ACC112 (cell line): ENCODE results near the gene SEZ6L.
A peak's percentile ranks its signal among the peaks of the same experiment; 100 is the strongest.

Source experiments
- H2AFZ ChIP-seq: fragments of 200-600 bp; sonication (generic); one replicate; pipeline ENCODE4 v1.6.0; 2017; ENCODE audit warnings: antibody characterized with exemption, low read length; ENCODE audit not compliant: unreplicated experiment
- H3K27ac ChIP-seq: fragments of 200-600 bp; sonication (generic); 2 replicates; pipeline ENCODE4 v1.5.1; 2014; ENCODE audit warnings: low read depth, mild to moderate bottlenecking, antibody characterized with exemption, low read length, moderate library complexity
- H3K27me3 ChIP-seq: fragments of 200-600 bp; sonication (generic); 2 replicates; pipeline ENCODE4 v1.6.1; 2014; ENCODE audit warnings: mild to moderate bottlenecking, antibody characterized with exemption, low read length, moderate library complexity, mixed read lengths; ENCODE audit not compliant: insufficient read depth
- H3K36me3 ChIP-seq: fragments of 200-600 bp; sonication (generic); 2 replicates; pipeline ENCODE4 v1.6.1; 2016; ENCODE audit warnings: mild to moderate bottlenecking, antibody characterized with exemption, low read length, moderate library complexity, mixed read lengths; ENCODE audit not compliant: insufficient read depth
- H3K4me1 ChIP-seq: fragments of 200-600 bp; sonication (generic); one replicate; pipeline ENCODE4 v1.6.1; 2016; ENCODE audit warnings: low read length, mixed read lengths; ENCODE audit not compliant: insufficient read depth, unreplicated experiment, control insufficient read depth
- H3K4me3 ChIP-seq: fragments of 200-600 bp; sonication (generic); 2 replicates; pipeline ENCODE4 v1.5.1; 2014; ENCODE audit warnings: mild to moderate bottlenecking, low read depth, low read length
- H3K79me2 ChIP-seq: fragments of 200-600 bp; sonication (generic); one replicate; pipeline ENCODE4 v1.6.0; 2016; ENCODE audit warnings: low read length; ENCODE audit not compliant: control insufficient read depth, unreplicated experiment, insufficient read depth

Gene SEZ6L

DNA sequence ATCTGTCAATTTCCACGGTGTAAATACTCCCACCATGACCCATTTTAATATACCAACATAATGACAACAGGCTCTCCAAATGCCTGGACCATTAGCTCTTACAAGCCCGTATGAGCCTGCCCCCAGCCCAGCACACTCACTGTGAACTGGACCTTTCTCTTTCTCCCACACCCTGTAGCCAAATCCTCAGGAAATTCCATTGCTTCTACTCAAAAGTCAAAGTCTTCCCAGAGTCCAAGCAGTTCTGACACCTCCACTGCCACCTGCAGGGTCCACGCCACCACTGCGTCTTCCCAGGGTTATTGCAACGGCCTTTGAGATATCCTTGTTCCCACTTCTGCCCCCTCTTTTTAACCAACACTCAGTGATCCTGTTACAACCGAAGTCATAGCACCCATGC is 149.7 kb downstream of the SEZ6L start:
- H3K27ac ChIP-seq, result no peak overlapping the region
- H3K4me1 ChIP-seq, result peaks cover 13% of the 10 kb centered on the region
- H3K36me3 ChIP-seq, result no peaks in the 10 kb centered on the region
- H2AFZ ChIP-seq, result no peak overlapping the region
- no peaks in the 10 kb centered on the region for H3K27me3 ChIP-seq
- H3K79me2 ChIP-seq, result no peaks in the 10 kb centered on the region
- no peak overlapping the region for H3K4me3 ChIP-seq

- no peak overlapping the region for H3K4me3 ChIP-seq
- no peak overlapping the region for H3K27ac ChIP-seq
Observed at GRCh38 chr22:26320447-26320846, 151.2 kb downstream of the SEZ6L start.

DNA sequence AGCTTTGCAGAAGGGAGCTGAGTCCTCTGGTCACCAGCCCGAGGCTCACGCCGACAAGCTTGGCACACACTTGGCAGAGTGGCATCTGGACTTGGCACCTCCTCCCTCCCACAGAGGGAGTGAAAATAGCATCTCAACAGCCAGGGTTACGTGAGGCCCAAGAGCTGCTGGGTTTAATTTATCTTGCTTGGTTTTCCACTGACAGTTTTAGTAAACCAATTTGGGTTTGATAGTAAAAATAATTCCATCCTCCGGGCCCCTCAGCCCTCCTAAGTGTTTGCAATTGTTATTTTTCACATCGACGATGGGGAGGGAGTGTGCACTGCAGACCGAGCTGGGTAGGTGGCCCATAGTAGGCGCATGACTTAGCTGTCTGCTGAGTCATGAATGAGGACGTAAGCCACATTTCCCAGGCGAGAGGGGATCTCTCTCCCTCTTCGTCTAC is 152.2 kb downstream of the SEZ6L start:
- H3K27me3 ChIP-seq, result no peaks in the 10 kb centered on the region; the same call in 1 of the 2 replicates
- H3K4me1 ChIP-seq, result peaks cover 13% of the 10 kb centered on the region
- no peak overlapping the region for H2AFZ ChIP-seq
- H3K4me3 ChIP-seq, result no peak overlapping the region
- H3K36me3 ChIP-seq, result no peaks in the 10 kb centered on the region
- H3K79me2 ChIP-seq, result no peaks in the 10 kb centered on the region
- H3K27ac ChIP-seq, result no peak overlapping the region

More at GRCh38 chr22:26320447-26320846, 151.2 kb downstream of the SEZ6L start:
- H3K4me1 ChIP-seq, result peaks cover 13% of the 10 kb centered on the region
- no peaks in the 10 kb centered on the region for H3K79me2 ChIP-seq
- no peaks in the 10 kb centered on the region for H3K27me3 ChIP-seq
- H2AFZ ChIP-seq, result no peak overlapping the region
- H3K36me3 ChIP-seq, result no peaks in the 10 kb centered on the region

GRCh38 chr22:26322179-26322905 is 153.1 kb downstream of the SEZ6L start:
- H3K36me3 ChIP-seq, result no peaks in the 10 kb centered on the region
- peaks cover 13% of the 10 kb centered on the region for H3K4me1 ChIP-seq
- no peak overlapping the region for H2AFZ ChIP-seq
- H3K79me2 ChIP-seq, result no peaks in the 10 kb centered on the region
- H3K4me3 ChIP-seq, result no peak overlapping the region
- H3K27me3 ChIP-seq, result no peaks in the 10 kb centered on the region; the same call in 1 of the 2 replicates
- peak overlapping the region; percentile 51 for H3K27ac ChIP-seq

DNA sequence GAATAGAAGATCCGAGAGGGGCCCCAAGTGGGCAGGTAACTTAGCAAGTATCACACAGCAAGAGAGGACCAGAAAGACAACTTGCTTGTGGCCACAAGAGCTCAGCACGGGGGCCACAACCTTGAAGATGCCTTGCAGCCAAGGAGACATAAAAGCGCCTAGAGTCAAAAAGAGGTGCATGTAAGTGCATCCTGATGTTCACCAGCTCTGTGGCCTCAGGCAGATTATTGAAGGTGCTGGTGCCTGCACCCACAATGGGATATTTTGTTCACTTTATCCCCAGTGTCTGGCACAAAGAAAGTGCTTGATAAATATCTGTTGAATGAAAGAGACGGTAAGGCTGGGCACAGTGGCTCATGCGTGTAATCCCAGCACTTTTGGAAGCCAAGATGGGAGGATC is 153.8 kb downstream of the SEZ6L start:
- Histone ChIP-seq H3K4me1 (peaks cover 13% of the 10 kb centered on the region), H3K36me3 (no peaks in the 10 kb centered on the region), H3K27ac (no peak overlapping the region), H3K4me3 (no peak overlapping the region), H2AFZ (no peak overlapping the region), H3K27me3 (no peaks in the 10 kb centered on the region; the same call in 1 of the 2 replicates), H3K79me2 (no peaks in the 10 kb centered on the region)

DNA sequence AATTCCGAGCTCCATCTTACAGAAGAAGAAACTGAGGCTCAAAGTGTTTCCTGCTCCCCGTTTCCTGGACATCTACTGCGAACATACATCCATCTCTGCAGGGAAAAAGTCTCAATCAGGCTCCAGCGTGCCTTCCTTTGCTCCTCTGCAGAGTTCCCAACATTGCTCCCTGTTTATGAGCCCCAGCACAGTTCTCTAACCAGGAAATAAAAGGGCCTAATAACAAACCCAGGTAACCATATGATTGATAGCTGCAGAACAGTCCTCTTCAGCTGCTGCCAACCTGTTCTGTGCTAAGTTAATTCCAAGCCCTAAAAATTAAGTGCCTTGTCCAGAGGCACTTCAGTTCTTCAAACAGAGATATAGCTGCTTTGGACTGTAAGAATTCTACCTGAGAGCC is 154.9 kb downstream of the SEZ6L start:
- no peaks in the 10 kb centered on the region for H3K36me3 ChIP-seq
- H3K27ac ChIP-seq, result no peak overlapping the region

GRCh38 chr22:26325641-26326040 is 156.4 kb downstream of the SEZ6L start:
- peaks cover 6% of the 10 kb centered on the region for H3K27me3 ChIP-seq
- peaks cover 13% of the 10 kb centered on the region for H3K4me1 ChIP-seq
- H3K27ac ChIP-seq, result no peak overlapping the region
- no peaks in the 10 kb centered on the region for H3K79me2 ChIP-seq
- no peaks in the 10 kb centered on the region for H3K36me3 ChIP-seq
- H3K4me3 ChIP-seq, result no peak overlapping the region
- no peak overlapping the region for H2AFZ ChIP-seq

More for the DNA sequence above, 154.9 kb downstream of the SEZ6L start:
- Histone ChIP-seq H3K27me3 (no peaks in the 10 kb centered on the region; the same call in 1 of the 2 replicates), H3K4me1 (peaks cover 13% of the 10 kb centered on the region), H2AFZ (no peak overlapping the region), H3K4me3 (no peak overlapping the region), H3K79me2 (no peaks in the 10 kb centered on the region)

DNA sequence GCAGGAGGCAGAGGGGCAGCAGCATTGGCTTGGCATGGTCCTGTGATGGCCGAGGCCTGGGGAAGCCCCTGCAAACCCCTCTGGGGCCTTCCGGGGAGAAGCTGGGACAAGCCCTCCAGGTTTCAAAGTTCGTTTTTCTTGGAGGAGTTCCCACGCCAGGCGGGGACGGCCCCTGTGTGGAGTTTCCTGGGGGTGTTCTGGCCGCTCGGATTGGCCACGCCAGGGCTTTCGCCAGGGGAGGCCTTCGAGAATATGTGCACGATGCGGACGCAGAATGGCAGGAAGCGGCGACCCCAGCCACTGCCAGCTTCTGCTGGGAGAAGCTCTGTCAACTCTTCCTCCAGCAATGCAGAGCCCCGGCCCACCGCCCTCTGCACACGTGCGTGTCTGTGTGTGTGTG is 157.5 kb downstream of the SEZ6L start:
- H3K27ac ChIP-seq, result no peak overlapping the region

GRCh38 chr22:26327306-26327705 is 158.0 kb downstream of the SEZ6L start:
- no peaks in the 10 kb centered on the region for H3K79me2 ChIP-seq
- H2AFZ ChIP-seq, result no peak overlapping the region
- peaks cover 6% of the 10 kb centered on the region for H3K27me3 ChIP-seq
- H3K4me3 ChIP-seq, result no peak overlapping the region
- H3K4me1 ChIP-seq, result peaks cover 7% of the 10 kb centered on the region
- H3K27ac ChIP-seq, result no peak overlapping the region
- no peaks in the 10 kb centered on the region for H3K36me3 ChIP-seq

More for the DNA sequence above, 157.5 kb downstream of the SEZ6L start:
- Histone ChIP-seq H2AFZ (no peak overlapping the region), H3K27me3 (peaks cover 6% of the 10 kb centered on the region), H3K4me3 (no peak overlapping the region), H3K36me3 (no peaks in the 10 kb centered on the region), H3K79me2 (no peaks in the 10 kb centered on the region), H3K4me1 (peaks cover 12% of the 10 kb centered on the region)

DNA sequence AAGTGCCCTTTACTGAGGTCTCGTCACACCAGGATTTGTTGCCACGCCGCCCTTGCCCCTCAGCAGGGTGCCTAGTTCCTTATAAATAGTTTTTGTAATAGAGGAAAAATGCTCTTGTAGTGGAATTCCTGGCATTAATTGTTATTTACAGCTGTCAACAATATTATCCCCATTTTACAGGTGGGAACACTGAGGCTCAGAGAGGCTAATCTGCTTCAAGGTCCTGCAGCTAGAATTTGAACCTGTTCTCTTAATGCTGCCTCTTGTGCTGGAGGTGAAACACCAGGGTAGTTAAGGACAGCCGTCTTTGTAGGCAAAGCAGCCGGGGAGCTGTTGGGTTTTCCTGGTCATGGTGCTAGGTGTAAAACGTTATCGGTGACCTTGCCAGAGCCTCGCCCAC is 159.0 kb downstream of the SEZ6L start:
- Histone ChIP-seq H2AFZ (no peak overlapping the region), H3K27ac (no peak overlapping the region), H3K36me3 (no peaks in the 10 kb centered on the region), H3K27me3 (peaks cover 6% of the 10 kb centered on the region), H3K79me2 (no peaks in the 10 kb centered on the region), H3K4me3 (no peak overlapping the region), H3K4me1 (no peaks in the 10 kb centered on the region)

- Histone ChIP-seq H3K4me3 (no peak overlapping the region), H2AFZ (no peak overlapping the region), H3K27me3 (peaks cover 17% of the 10 kb centered on the region), H3K79me2 (no peaks in the 10 kb centered on the region), H3K27ac (no peak overlapping the region), H3K36me3 (no peaks in the 10 kb centered on the region), H3K4me1 (no peaks in the 10 kb centered on the region)
Observed at GRCh38 chr22:26330971-26331625, 161.8 kb downstream of the SEZ6L start.
